HG03108 (cell line): ENCODE data around the gene LRRC8C.

Experiments used
- ATAC-seq: cut with Tn5 transposase; IDR thresholded peaks from one replicate; pipeline ENCODE4 v1.9.1; 2021; ENCODE audit warnings: moderate library complexity; ENCODE audit not compliant: unreplicated experiment

LRRC8C gene

DNA sequence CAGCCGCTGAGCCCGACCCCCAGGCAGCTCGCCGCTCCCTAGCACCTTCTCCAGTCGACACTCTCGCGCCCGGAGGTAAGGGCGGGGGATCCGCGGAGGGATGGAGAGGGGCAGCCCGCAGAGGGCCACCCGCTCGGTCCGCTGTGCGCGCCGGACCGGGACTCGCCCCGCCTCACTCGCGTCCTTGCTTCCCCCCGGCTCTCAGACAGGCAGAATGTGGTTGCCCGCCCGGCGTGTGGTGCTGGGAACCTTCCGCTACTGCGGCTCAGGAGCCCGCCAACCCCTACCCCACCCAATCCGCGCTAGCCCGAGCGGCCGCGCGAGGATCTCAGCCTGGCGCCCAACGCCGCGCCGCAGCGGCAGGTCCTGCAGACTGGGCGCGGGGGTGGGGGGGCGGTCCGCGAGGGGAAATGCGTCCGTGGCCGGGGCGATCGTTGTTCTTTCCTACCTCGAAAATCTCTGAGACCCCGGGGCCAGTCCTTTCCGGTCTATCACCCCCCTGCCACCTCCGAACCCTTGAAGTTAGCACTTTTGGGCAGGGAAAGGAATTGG is 404 bp downstream of the LRRC8C start:
- ATAC-seq = peak; percentile 29

- no peak for ATAC-seq
These were observed 1.1 kb downstream of the LRRC8C start for GRCh38 chr1:89633800-89634625.

DNA sequence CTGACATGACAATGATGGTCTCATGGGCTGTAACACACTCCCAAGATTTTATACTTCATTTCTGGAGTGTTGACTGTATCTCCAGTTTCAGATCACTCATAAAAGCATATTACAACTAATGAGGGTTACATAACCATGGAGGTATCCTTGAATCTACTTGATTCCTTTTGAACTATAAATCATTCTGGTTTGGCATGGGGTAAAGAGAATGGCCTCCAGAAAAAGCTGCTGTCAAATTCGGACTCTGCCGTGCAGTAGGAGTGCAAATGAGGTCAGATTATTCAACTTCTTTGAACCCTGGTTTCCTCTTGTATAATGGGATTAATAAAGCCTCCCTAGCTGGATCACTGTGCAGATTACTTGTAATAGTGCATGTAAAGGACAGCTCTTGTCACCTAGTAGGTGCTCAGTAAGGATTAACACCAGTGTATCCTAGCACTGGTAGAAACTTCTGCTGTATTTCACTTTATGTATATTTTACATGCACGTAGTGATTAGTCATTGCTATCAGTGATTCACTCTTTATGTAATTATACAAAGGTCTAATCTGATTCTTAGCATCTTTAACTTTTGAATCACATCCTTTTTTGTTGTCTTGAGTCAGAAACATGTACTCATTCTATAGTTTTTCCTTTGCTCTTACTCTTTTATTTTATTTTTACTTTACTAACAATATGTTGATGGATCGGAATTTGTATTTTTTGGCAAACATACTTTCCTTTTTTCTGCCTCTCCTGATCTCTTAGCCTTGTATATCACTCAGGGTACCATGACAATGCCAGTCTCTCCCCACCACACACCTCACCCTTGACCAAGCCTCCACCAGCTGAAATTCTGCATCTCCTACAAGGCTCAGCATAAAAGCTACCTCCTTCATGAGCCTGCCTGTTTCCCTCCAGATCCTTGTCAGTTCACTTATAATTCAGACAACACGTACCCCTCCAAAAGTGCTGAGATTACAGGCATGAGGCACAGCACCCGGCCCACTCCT is 3.2 kb downstream of the LRRC8C start:
- no peak for ATAC-seq

DNA sequence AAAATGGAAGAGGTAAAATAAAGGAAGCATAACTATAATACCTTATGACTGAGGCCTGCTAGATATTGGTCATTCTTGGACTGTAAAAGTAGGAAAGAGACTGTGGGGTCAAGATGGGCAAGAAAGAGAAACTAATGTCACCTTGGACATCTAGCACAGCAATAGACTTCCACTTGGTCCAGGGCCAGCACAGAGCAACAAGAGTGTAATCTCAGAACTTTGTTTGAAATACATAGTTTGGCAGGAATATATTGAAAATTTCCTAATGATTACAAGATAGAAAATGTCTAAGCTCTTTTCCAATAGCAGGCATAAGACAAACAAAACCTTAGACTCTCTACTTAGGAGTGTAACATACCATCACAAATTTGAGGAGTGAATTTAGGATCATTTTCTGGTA is 4.6 kb downstream of the LRRC8C start:
- ATAC-seq = no peak

DNA sequence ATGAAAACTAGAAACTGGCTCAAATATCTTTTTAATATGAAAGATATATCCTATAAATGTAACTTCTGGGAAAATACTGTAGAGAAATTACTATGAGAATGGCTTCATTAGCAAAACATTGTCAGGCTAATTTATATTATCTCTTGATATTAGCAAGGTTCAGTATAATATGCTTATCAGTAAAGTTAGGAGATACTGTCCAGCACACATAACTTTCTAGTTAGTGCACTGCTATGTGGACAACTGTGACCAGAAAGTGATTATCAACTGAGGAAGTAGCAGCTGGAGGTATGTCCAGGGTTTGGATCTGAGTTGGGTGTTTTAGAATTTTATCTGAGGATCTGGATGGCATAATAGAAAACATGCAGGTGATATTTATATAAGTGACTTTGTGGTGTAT is 7.5 kb downstream of the LRRC8C start:
- no peak for ATAC-seq

DNA sequence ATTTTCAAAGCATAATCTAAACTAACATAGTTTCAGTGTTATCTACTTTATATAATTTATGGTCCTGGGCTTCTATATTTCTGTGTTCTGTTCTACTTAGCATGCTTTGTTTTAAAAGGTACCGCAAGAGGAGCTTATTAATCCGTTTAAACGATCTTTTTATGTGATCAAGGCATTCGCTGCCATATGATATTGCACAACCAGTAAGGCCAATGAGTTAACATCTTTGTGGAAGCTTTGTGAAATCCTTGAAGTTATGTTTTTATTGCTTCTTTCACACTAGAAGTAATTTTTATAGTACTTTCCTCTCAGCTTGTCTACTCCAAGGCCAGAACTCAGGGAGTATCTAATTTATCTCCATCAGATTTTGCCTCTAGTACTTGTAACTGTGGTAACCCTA is 8.9 kb downstream of the LRRC8C start:
- ATAC-seq = no peak

- ATAC-seq = no peak
These were observed 10.7 kb downstream of the LRRC8C start for GRCh38 chr1:89643577-89643976.

DNA sequence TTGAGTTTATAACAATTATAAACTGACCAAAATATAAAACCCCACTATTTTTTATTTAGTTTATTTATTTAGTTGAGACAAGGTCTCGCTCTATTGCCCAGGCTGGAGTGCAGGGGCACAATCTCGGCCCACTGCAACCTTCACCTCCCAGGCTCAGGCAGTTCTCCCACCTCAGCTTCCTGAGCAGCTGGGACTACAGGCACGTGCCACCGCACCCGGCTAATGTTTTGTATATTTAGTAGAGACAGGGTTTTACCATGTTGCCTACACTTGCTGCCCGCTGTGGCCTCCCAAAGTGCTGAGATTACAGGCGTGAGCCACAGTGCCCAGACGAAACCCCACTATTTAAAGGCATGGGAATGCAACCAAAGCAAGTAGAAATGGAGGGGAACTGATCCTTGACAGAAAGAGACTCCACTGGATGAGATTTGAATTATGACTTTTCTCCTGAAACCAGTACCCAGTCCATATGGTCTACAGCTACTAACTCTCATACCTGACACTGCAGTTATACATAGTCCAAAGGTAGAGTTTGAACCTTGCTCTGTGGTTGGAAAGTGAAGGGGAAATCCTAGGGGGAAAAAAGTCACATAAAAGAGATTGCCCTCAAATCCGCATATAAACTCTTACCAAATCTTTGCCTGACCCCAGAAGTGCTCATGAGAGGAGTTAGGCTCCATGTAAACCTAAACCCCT is 11.3 kb downstream of the LRRC8C start:
- ATAC-seq = no peak

DNA sequence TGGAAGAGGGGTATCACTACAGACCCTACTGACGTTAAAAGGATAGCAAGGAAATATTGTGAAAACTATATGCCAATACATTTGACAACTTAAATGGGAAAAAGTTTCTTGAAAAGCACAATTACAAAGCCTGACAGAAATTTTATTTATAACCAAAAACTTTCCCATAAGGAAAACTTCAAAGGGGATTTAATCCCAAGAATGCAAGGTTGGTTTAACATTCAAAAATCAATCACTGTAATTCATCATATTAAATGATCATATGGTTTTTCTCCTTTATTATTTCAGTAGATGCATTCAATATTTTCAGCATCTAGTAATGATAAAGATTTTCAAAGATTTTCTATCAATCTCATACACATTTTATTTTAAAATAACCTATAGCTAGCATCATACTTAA is 13.3 kb downstream of the LRRC8C start:
- no peak for ATAC-seq

- ATAC-seq = no peak
These were observed 16.9 kb downstream of the LRRC8C start for GRCh38 chr1:89649783-89650182.

GRCh38 chr1:89652373-89652772 is 19.5 kb downstream of the LRRC8C start:
- no peak for ATAC-seq

GRCh38 chr1:89657886-89658285 is 25.0 kb downstream of the LRRC8C start:
- ATAC-seq = peak; percentile 80

- no peak for ATAC-seq
These were observed 26.6 kb downstream of the LRRC8C start for GRCh38 chr1:89659322-89660081.

DNA sequence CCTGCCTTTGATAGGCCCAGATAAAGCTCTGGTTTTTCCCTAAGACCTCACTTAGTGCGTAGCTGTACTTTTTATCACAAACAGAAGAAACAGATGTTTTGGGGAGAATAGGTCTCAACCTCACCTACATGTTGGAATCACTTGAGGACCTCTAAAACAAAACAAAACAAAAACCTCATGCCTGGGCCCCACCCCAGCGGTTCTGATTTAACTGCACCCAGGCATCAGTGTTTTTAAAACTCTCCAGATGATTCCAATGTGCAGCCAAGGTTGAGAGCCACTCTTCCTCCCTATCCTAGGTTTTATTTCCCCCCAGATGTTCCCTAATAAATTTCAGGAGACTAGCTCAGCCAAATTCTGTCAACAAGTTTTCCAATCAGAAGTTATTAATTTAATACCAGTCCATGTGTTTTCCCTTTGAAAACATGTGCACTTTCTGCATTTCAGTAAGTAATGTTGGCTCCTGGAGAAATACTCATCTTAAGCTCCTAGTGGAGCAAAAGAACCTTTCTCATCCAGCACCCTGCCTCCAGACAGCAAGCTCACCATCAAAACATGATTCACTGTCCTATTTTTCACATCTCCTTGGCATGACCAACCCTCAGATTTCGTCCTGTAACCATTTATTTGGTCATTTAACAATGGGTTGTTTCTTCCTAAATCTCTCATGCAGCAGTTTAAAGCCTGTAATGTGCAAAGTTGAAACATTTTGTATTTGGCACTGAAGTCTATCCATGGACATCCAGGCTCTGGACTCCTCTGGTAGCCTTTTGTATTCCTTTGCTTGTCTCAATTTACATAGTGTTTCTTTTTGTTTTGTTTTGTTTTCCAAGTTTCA is 27.5 kb downstream of the LRRC8C start:
- ATAC-seq = no peak

DNA sequence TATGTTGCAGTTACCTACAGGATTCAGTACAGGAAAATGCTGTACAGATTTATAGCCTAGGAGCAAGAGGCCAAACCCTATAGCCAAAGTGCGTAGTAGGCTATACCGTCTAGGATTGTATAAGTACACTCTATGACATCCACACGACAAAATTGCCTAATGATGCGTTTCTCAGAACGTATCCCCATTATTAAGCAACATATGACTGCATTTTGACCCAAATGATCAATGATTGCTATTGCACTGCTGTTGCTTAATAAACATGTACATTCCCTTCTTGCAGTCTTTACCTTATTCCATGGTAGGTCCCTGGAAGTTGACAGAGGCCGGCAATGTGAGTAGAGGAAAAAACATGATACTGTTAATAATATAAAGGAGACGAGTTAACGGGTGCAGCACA is 33.0 kb downstream of the LRRC8C start:
- no peak for ATAC-seq

GRCh38 chr1:89666640-89667039 is 33.7 kb downstream of the LRRC8C start:
- no peak for ATAC-seq

GRCh38 chr1:89667691-89668090 is 34.8 kb downstream of the LRRC8C start:
- ATAC-seq = no peak

DNA sequence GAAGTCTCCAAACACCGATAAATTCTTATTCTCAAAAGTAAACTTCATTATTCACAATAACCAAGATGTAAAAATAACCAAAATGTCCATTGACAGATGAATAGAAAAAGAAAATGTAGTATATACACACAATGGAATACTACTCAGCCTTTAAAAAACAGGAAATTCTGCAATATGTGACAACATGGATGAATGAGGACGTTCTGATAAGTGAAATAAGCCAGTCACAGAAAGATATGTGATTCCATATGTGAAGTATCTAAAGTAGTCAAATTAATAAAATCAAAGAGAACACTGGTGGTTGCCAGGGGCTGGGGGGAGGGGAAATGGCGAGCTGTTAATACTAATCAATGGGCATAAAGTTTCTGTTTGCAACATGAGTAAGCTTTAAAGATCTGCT is 36.0 kb downstream of the LRRC8C start:
- ATAC-seq = no peak

GRCh38 chr1:89669441-89669840 is 36.5 kb downstream of the LRRC8C start:
- ATAC-seq = no peak
